Measurements from ENCODE around the gene NOS3.

DNA sequence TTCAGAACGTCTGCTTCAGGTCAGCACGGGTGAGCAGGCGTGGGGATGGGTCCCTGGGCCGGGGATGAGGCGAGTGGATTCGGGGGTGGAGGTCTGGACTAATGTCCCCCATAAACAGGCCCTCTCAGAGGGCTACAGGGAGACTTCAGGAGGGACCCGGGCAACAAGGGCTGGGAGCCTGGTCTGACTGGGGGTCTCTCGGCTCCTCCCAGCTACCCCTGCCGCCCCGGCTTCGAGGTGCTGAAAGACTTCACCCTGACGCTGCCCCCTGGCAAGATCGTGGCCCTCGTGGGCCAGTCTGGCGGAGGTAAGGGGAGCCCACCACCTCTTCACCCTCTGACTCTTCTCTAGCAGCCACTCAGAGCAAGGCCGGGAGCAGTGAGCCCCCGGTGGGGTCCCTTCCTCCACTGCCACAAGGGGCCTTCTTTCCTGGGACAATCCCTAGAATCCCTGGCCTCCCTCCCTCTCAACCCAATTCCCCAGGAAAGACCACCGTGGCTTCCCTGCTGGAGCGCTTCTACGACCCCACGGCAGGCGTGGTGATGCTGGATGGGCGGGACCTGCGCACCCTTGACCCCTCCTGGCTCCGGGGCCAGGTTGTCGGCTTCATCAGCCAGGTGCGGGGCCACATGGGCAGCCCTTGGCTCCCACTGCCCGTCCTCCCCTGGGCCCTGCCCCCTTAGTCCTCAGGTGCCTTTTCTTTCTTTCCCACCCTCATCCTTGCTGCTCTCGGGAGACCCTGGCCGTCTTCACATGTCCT lies 50.0 kb downstream of the NOS3 start:
- TF ChIP-seq ZNF239 (tag by site-specific recombination; IDR thresholded peaks at IDR 0.05) (no peak), ZNF426 (tag by site-specific recombination; IDR thresholded peaks at IDR 0.05) (no peak), PRDM1 (tag by site-specific recombination; IDR thresholded peaks at IDR 0.05) (no peak), ZBTB1 (tag by site-specific recombination; IDR thresholded peaks at IDR 0.05) (no peak), ZFHX2 (tag by site-specific recombination; conservative IDR thresholded peaks at IDR 0.05) (no peak), KLF1 (tag by site-specific recombination; IDR thresholded peaks at IDR 0.05) (no peak), ZNF214 (tag by site-specific recombination; IDR thresholded peaks at IDR 0.05; ENCODE audit: borderline replicate concordance) (no peak), ZNF175 (tag by site-specific recombination; IDR thresholded peaks at IDR 0.05) (no peak)
- TF ChIP-seq, protein P1, sequence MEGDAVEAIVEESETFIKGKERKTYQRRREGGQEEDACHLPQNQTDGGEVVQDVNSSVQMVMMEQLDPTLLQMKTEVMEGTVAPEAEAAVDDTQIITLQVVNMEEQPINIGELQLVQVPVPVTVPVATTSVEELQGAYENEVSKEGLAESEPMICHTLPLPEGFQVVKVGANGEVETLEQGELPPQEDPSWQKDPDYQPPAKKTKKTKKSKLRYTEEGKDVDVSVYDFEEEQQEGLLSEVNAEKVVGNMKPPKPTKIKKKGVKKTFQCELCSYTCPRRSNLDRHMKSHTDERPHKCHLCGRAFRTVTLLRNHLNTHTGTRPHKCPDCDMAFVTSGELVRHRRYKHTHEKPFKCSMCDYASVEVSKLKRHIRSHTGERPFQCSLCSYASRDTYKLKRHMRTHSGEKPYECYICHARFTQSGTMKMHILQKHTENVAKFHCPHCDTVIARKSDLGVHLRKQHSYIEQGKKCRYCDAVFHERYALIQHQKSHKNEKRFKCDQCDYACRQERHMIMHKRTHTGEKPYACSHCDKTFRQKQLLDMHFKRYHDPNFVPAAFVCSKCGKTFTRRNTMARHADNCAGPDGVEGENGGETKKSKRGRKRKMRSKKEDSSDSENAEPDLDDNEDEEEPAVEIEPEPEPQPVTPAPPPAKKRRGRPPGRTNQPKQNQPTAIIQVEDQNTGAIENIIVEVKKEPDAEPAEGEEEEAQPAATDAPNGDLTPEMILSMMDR (tag by site-specific recombination; IDR thresholded peaks at IDR 0.05) = no peak
- TF ChIP-seq, protein P2, sequence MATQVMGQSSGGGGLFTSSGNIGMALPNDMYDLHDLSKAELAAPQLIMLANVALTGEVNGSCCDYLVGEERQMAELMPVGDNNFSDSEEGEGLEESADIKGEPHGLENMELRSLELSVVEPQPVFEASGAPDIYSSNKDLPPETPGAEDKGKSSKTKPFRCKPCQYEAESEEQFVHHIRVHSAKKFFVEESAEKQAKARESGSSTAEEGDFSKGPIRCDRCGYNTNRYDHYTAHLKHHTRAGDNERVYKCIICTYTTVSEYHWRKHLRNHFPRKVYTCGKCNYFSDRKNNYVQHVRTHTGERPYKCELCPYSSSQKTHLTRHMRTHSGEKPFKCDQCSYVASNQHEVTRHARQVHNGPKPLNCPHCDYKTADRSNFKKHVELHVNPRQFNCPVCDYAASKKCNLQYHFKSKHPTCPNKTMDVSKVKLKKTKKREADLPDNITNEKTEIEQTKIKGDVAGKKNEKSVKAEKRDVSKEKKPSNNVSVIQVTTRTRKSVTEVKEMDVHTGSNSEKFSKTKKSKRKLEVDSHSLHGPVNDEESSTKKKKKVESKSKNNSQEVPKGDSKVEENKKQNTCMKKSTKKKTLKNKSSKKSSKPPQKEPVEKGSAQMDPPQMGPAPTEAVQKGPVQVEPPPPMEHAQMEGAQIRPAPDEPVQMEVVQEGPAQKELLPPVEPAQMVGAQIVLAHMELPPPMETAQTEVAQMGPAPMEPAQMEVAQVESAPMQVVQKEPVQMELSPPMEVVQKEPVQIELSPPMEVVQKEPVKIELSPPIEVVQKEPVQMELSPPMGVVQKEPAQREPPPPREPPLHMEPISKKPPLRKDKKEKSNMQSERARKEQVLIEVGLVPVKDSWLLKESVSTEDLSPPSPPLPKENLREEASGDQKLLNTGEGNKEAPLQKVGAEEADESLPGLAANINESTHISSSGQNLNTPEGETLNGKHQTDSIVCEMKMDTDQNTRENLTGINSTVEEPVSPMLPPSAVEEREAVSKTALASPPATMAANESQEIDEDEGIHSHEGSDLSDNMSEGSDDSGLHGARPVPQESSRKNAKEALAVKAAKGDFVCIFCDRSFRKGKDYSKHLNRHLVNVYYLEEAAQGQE (tag by site-specific recombination; IDR thresholded peaks at IDR 0.05) = no peak

Measured in HEK293 (cell line).